Progenitor cell of endocrine pancreas (in vitro differentiated cells): ENCODE results near the gene CRABP2. TPM values are rescaled to one million over a fixed set of nuclear protein-coding genes. Genes with fewer than 3 reads are reported as not detected.
A peak's percentile ranks its signal among the peaks of the same experiment; 100 is the strongest.

Source experiments
- DNase-seq: peaks from one replicate; pipeline ENCODE4 v3.0.0; 2021; ENCODE audit warnings: low spot score; ENCODE audit not compliant: unreplicated experiment
- H3K27ac Mint-ChIP-seq: 2 replicates; pipeline ENCODE4 v1.8.0; 2021; ENCODE audit warnings: mild to moderate bottlenecking, moderate library complexity, mixed read lengths
- H3K27me3 Mint-ChIP-seq: 2 replicates; pipeline ENCODE4 v1.8.0; 2021; ENCODE audit warnings: mixed read lengths
- H3K36me3 Mint-ChIP-seq: 2 replicates; pipeline ENCODE4 v1.8.0; 2022; ENCODE audit warnings: mixed read lengths; ENCODE audit not compliant: insufficient read depth
- H3K4me1 Mint-ChIP-seq: 2 replicates; pipeline ENCODE4 v1.8.0; 2021; ENCODE audit warnings: low read depth, mixed read lengths
- H3K4me3 Mint-ChIP-seq: 2 replicates; pipeline ENCODE4 v1.8.0; 2021; ENCODE audit warnings: low read depth, mild to moderate bottlenecking, moderate library complexity, mixed read lengths
- H3K9me3 Mint-ChIP-seq: 2 replicates; pipeline ENCODE4 v1.8.0; 2021; ENCODE audit warnings: low read depth, mixed read lengths
- total RNA-seq: library from RNA; stranded (reverse); gene quantifications from 2 replicates; pipeline ENCODE4 v1.2.1, GENCODE V29; 2021
- TF ChIP-seq, protein P1 (sequence below): fragments of 200-600 bp; sonication (generic); IDR thresholded peaks from one replicate; pipeline ENCODE4 v1.5.0; 2021; ENCODE audit warnings: antibody characterized with exemption, mild to moderate bottlenecking; ENCODE audit not compliant: unreplicated experiment

The CRABP2 gene
- total RNA-seq, 1 donor from 2014 or later, result 70.4 TPM

DNA sequence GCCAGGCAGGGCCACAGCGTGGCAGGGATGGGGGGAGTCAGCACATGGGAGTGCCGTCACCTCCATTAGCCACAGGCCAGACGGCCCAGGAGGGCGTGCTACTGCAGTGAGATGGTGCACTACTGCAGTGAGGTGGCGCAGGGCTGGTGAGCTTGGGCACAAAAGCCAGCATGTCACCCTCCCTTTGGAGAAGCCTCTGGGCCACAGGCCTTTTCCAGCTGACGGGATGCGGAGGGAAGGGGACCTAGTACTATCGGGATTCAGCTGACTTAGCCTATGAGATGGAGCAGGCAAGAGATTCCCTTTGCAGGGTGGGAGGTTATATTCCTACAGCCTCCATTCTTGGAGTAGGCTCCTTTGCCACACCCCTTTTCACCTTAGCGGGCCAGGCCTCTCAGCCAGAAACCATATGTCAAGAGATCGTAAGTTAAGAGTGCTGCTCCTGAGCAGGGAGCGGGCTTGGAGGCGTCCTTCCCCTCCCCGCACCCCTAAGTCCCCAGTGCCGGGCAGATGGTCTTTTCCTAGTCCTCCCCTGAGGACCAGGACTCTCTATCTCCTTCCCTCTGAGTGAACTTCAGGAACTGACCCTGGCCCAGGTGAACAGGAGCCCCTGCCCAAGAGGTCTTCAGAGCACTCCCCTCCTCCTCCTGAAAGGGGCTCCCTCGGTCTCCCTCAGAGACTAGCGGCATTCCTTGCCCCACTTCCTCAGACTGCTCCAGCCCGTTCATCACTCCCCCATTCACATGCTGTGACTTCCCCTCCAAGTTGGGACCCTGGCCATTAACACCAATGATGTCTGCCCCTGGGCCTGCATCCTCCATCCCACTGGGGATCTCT is 36.4 kb downstream of the CRABP2 start:
- Mint-ChIP-seq H3K27ac (no peak overlapping the region), H3K27me3 (peaks cover 40% of the 10 kb centered on the region), H3K9me3 (no peaks in the 10 kb centered on the region), H3K4me1 (peaks cover 22% of the 10 kb centered on the region), H3K4me3 (no peak overlapping the region), H3K36me3 (peaks cover 5% of the 10 kb centered on the region)
- no peak for DNase-seq
- TF ChIP-seq, protein P1, sequence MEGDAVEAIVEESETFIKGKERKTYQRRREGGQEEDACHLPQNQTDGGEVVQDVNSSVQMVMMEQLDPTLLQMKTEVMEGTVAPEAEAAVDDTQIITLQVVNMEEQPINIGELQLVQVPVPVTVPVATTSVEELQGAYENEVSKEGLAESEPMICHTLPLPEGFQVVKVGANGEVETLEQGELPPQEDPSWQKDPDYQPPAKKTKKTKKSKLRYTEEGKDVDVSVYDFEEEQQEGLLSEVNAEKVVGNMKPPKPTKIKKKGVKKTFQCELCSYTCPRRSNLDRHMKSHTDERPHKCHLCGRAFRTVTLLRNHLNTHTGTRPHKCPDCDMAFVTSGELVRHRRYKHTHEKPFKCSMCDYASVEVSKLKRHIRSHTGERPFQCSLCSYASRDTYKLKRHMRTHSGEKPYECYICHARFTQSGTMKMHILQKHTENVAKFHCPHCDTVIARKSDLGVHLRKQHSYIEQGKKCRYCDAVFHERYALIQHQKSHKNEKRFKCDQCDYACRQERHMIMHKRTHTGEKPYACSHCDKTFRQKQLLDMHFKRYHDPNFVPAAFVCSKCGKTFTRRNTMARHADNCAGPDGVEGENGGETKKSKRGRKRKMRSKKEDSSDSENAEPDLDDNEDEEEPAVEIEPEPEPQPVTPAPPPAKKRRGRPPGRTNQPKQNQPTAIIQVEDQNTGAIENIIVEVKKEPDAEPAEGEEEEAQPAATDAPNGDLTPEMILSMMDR, result no peak

- Mint-ChIP-seq H3K9me3 (no peaks in the 10 kb centered on the region), H3K36me3 (peaks cover 5% of the 10 kb centered on the region), H3K27me3 (peaks cover 31% of the 10 kb centered on the region), H3K4me3 (no peak overlapping the region), H3K4me1 (peaks cover 20% of the 10 kb centered on the region), H3K27ac (peak overlapping the region; percentile 77)
- DNase-seq, result no peak
- TF ChIP-seq, protein P1, result no peak
Observed at GRCh38 chr1:156667968-156668709, 37.2 kb downstream of the CRABP2 start.

GRCh38 chr1:156667610-156667967 is 37.8 kb downstream of the CRABP2 start:
- H3K4me3 Mint-ChIP-seq, result no peak overlapping the region
- TF ChIP-seq, protein P1, result no peak
- peaks cover 22% of the 10 kb centered on the region for H3K4me1 Mint-ChIP-seq
- no peak for DNase-seq
- peaks cover 5% of the 10 kb centered on the region for H3K36me3 Mint-ChIP-seq
- H3K27me3 Mint-ChIP-seq, result peaks cover 29% of the 10 kb centered on the region
- H3K27ac Mint-ChIP-seq, result no peak overlapping the region
- H3K9me3 Mint-ChIP-seq, result no peaks in the 10 kb centered on the region

DNA sequence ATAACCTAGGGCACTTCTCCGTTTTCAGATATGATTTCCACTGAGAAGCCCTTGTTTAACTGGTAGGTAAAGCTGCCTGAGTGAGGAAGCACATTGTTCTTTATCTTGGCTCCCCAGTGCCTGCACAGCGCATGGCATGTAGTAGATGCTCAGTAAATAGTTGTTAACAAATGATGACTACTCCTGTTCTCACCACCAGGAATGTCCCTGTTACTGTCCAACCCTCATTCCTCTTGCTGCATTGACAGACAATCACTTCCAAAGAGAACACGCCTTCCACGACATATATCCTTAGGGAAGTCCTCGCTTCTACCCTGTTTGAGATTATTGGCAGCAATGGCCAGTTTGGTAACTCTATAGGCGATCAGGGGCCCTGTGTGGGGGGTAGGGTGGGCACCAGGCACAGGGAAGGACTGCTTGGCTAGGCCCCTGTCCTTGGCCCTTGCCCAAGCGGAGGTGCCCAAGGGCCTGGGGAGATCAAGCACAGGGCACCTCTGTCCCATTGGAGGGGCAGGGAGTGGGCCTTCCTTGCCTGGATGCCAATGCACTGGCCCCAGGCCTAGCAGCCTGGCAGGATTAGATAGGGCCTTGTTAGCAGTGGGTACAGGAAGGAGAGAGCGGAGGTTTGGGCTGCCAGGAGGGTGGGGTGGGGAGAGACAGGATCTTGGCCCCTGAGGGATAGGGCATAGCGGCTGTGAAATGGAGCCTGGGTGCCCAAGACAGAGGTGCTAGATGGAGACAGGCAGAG is 38.3 kb downstream of the CRABP2 start:
- H3K27ac Mint-ChIP-seq, result no peak overlapping the region
- no peaks in the 10 kb centered on the region for H3K9me3 Mint-ChIP-seq
- H3K36me3 Mint-ChIP-seq, result no peaks in the 10 kb centered on the region
- H3K27me3 Mint-ChIP-seq, result peaks cover 25% of the 10 kb centered on the region
- no peak overlapping the region for H3K4me3 Mint-ChIP-seq
- H3K4me1 Mint-ChIP-seq, result peaks cover 24% of the 10 kb centered on the region
- no peak for DNase-seq
- TF ChIP-seq, protein P1, result no peak

- DNase-seq, result no peak
- Mint-ChIP-seq H3K27ac (peak overlapping the region; percentile 78), H3K4me3 (no peak overlapping the region), H3K4me1 (peaks cover 34% of the 10 kb centered on the region), H3K9me3 (no peaks in the 10 kb centered on the region), H3K27me3 (peaks cover 16% of the 10 kb centered on the region), H3K36me3 (no peaks in the 10 kb centered on the region)
- TF ChIP-seq, protein P1, result no peak
Observed at GRCh38 chr1:156665539-156665938, 39.8 kb downstream of the CRABP2 start.
